B cell (primary cell): ENCODE measurements around the gene CDCA7L. TPM values are rescaled to one million over a fixed set of nuclear protein-coding genes. Genes with fewer than 3 reads are reported as not detected.

Experiments
- ATAC-seq: fragments of 200-7000 bp; cut with Tn5 transposase; one replicate; pipeline ENCODE4 v1.10.0; 2021; ENCODE audit warnings: low read depth, mild to moderate bottlenecking, moderate number of reproducible peaks, moderate library complexity
- CTCF ChIA-PET: fragments of 350-600 bp; sonication (Branson Sonifier 250); formaldehyde crosslinking; loops from one replicate; lab custom pipeline; 2021; ENCODE audit warnings: antibody characterized with exemption, inconsistent platforms; lab: Charles Lee
- POLR2A ChIA-PET: fragments of 350-600 bp; sonication (Branson Sonifier 250); formaldehyde crosslinking; loops from one replicate; lab custom pipeline; 2021; ENCODE audit warnings: antibody characterized with exemption; lab: Charles Lee
- DNase-seq: peaks from one replicate; pipeline ENCODE4 v3.0.0; 2013
- H2AFZ ChIP-seq: 2 replicates; pipeline ENCODE4 v1.6.1; 2012; ENCODE audit warnings: mild to moderate bottlenecking, low read depth, low read length; ENCODE audit not compliant: insufficient read depth, poor library complexity, severe bottlenecking
- H3K27ac ChIP-seq, 2 donors: 1 replicate in 1 of 2; 2 replicates in 1 of 2; pipeline ENCODE4 v1.5.1; 2012 to 2013; ENCODE audit warnings: low read length in 2 of 2, mild to moderate bottlenecking in 2 of 2, moderate library complexity in 1 of 2
- H3K27me3 ChIP-seq, 4 experiments: fragments of 200-600 bp in 1 of 4; sonication (generic) in 1 of 4; replicated peaks in 1 of 4; 1 replicate in 2 of 4; 2 replicates in 2 of 4; pipeline versions ENCODE4 v1.6.1 to v1.7.0; 2013 to 2016; ENCODE audit warnings: low read length in 3 of 4, mild to moderate bottlenecking in 2 of 4, mixed read lengths in 1 of 4, moderate library complexity in 1 of 4; ENCODE audit not compliant: insufficient read depth in 4 of 4, control insufficient read depth in 3 of 4; ENCODE audit errors: control extremely low read depth in 1 of 4
- H3K36me3 ChIP-seq, 2 experiments: replicated peaks in 1 of 2; 1 replicate in 1 of 2; 2 replicates in 1 of 2; pipeline versions ENCODE4 v1.6.1 to v1.7.1; 2013; ENCODE audit warnings: low read length in 1 of 2; ENCODE audit not compliant: insufficient read depth in 2 of 2, control insufficient read depth in 1 of 2; ENCODE audit errors: control extremely low read depth in 1 of 2, extremely low read depth in 1 of 2
- H3K4me1 ChIP-seq, 2 donors: fragments of 200-600 bp in 1 of 2; sonication (generic) in 1 of 2; 1 replicate in 1 of 2; 2 replicates in 1 of 2; pipeline versions ENCODE4 v1.5.1 to v1.6.1; 2013 to 2017; ENCODE audit warnings: low read length in 2 of 2; ENCODE audit not compliant: control insufficient read depth in 2 of 2, insufficient read depth in 2 of 2
- H3K4me2 ChIP-seq: replicated peaks from 2 replicates; pipeline ENCODE3; 2012; ENCODE audit warnings: mild to moderate bottlenecking, low read depth, low read length; ENCODE audit not compliant: poor library complexity, severe bottlenecking
- H3K4me3 ChIP-seq, 5 experiments: fragments of 200-600 bp in 1 of 5; sonication (generic) in 1 of 5; 1 replicate in 3 of 5; 2 replicates in 2 of 5; pipeline versions ENCODE4 v1.5.1 to v1.7.0; 2011 to 2016; ENCODE audit warnings: low read length in 4 of 5, mild to moderate bottlenecking in 4 of 5, low read depth in 2 of 5, control low read depth in 1 of 5, moderate library complexity in 1 of 5; ENCODE audit not compliant: insufficient read depth in 1 of 5; ENCODE audit errors: control extremely low read depth in 1 of 5, extremely low read depth in 1 of 5
- H3K79me2 ChIP-seq: fragments of 200-600 bp; sonication (generic); one replicate; pipeline ENCODE4 v1.6.0; 2016; ENCODE audit warnings: low read length; ENCODE audit not compliant: control insufficient read depth, insufficient read depth
- H3K9ac ChIP-seq: fragments of 200-600 bp; sonication (generic); 2 replicates; pipeline ENCODE4 v1.6.1; 2017; ENCODE audit warnings: mild to moderate bottlenecking, low read length, moderate library complexity
- H3K9me3 ChIP-seq, 3 donors: one replicate each; pipeline versions ENCODE4 v1.6.1 to v1.7.1; 2013; ENCODE audit warnings: low read length in 2 of 3; ENCODE audit not compliant: control insufficient read depth in 2 of 3, insufficient read depth in 1 of 3; ENCODE audit errors: control extremely low read depth in 1 of 3
- H4K20me1 ChIP-seq: 2 replicates; pipeline ENCODE4 v1.6.0; 2012; ENCODE audit warnings: mild to moderate bottlenecking, low read length; ENCODE audit not compliant: insufficient read depth, control insufficient read depth, poor library complexity, severe bottlenecking
- H3K27ac Mint-ChIP-seq: one replicate; pipeline ENCODE4 v1.8.0; 2021; ENCODE audit warnings: mixed read lengths
- H3K27me3 Mint-ChIP-seq: one replicate; pipeline ENCODE4 v1.8.0; 2021; ENCODE audit warnings: mixed read lengths
- H3K4me1 Mint-ChIP-seq: one replicate; pipeline ENCODE4 v1.8.0; 2021; ENCODE audit warnings: mixed read lengths
- H3K4me3 Mint-ChIP-seq: one replicate; pipeline ENCODE4 v1.8.0; 2021; ENCODE audit warnings: mixed read lengths
- H3K9me3 Mint-ChIP-seq: one replicate; pipeline ENCODE4 v1.8.0; 2022; ENCODE audit warnings: mixed read lengths; ENCODE audit not compliant: insufficient read depth
- CTCF ChIP-seq: fragments of 200-600 bp; IDR thresholded peaks from one replicate; pipeline ENCODE4 v1.8.0; 2022; ENCODE audit warnings: antibody characterized with exemption, mild to moderate bottlenecking
- EZH2 ChIP-seq: IDR thresholded peaks from 2 replicates; pipeline ENCODE4 v1.6.1; 2012; ENCODE audit warnings: borderline replicate concordance, low read depth, mild to moderate bottlenecking, moderate library complexity, low read length; ENCODE audit not compliant: insufficient read depth, poor library complexity, severe bottlenecking
- WGBS: methylation state at CpG from one replicate; pipeline ENCODE4 v1.1.5; 2013; ENCODE audit warnings: missing lambda C conversion rate; ENCODE audit not compliant: insufficient coverage; 5-methylcytosine and 5-hydroxymethylcytosine counted together
- intact Hi-C: fragments of 100-400 bp; cut with micrococcal nuclease; formaldehyde crosslinking; loops from one replicate; pipeline ENCODE4 v1.10.0; 2022
- polyA plus RNA-seq: library from polyadenylated mRNA; depleted of rRNA; stranded (reverse); fragments of >200 nt; gene quantifications from 2 replicates; pipeline ENCODE4 v1.2.3, GENCODE V29; 2012
- total RNA-seq, 2 donors: library from RNA; stranded (reverse); fragments of 120-200 nt in 1 of 2; gene quantifications; 1 replicate in 1 of 2; 2 replicates in 1 of 2; pipeline versions ENCODE4 v1.2.3 to v1.2.4, GENCODE V29; 2013 to 2022

Gene CDCA7L
- total and polyA plus RNA-seq, 2 donors (not counting 1 experiment from before 2014, with no cell fraction given), result 84.0 to 129 TPM

- no peaks in the 10 kb centered on the region for H3K9me3 ChIP-seq
- Mint-ChIP-seq H3K27ac (no peak overlapping the region), H3K9me3 (no peaks in the 10 kb centered on the region), H3K4me3 (no peak overlapping the region), H3K27me3 (no peaks in the 10 kb centered on the region), H3K4me1 (no peaks in the 10 kb centered on the region)
- ChIA-PET POLR2A (no interaction called here), CTCF (no interaction called here)
- H3K4me1 ChIP-seq, result no peaks in the 10 kb centered on the region
- DNase-seq (no peak), ATAC-seq (no peak)
- H3K36me3 ChIP-seq, result no peaks in the 10 kb centered on the region
- no peak overlapping the region for H3K9ac ChIP-seq
- no peak overlapping the region for H3K4me2 ChIP-seq
- no peaks in the 10 kb centered on the region for H3K79me2 ChIP-seq
- no peaks in the 10 kb centered on the region for H4K20me1 ChIP-seq
- intact Hi-C loops, result no loop called here
- 83% methylated on average over 1 of the region's 5 CpGs for WGBS
- TF ChIP-seq EZH2 (no peak), CTCF (no peak)
- H3K4me3 ChIP-seq, result no peak overlapping the region
- H3K27me3 ChIP-seq, result no peaks in the 10 kb centered on the region
- no peak overlapping the region for H2AFZ ChIP-seq
- no peak overlapping the region for H3K27ac ChIP-seq
Measured at GRCh38 chr7:21980926-21981500, 35.3 kb upstream of the CDCA7L start.

GRCh38 chr7:21972397-21972784 is 26.7 kb upstream of the CDCA7L start:
- ATAC-seq (no peak), DNase-seq (no peak)
- Histone ChIP-seq H3K79me2 (peaks cover 4% of the 10 kb centered on the region), H2AFZ (peak overlapping the region; percentile 52), H3K9ac (no peak overlapping the region), H3K27me3 (no peaks in the 10 kb centered on the region), H3K4me1 (peaks cover 20 to 23% of the 10 kb centered on the region in 2 donors), H3K4me3 (no peak overlapping the region), H3K9me3 (peaks cover 0 to 10% (median 0%) of the 10 kb centered on the region in 3 donors), H4K20me1 (no peaks in the 10 kb centered on the region), H3K36me3 (no peaks in the 10 kb centered on the region), H3K27ac (no peak overlapping the region), H3K4me2 (no peak overlapping the region)
- peaks cover 18% of the 10 kb centered on the region for H3K4me1 Mint-ChIP-seq
- CTCF ChIA-PET, result no interaction called here
- no peaks in the 10 kb centered on the region for H3K27me3 Mint-ChIP-seq
- POLR2A ChIA-PET, result no interaction called here
- no peak overlapping the region for H3K4me3 Mint-ChIP-seq
- H3K9me3 Mint-ChIP-seq, result no peaks in the 10 kb centered on the region
- H3K27ac Mint-ChIP-seq, result no peak overlapping the region
- no peak for TF ChIP-seq CTCF
- no peak for TF ChIP-seq EZH2
- intact Hi-C loops, result no loop called here
- WGBS, result 36% methylated on average over 4 of the region's 5 CpGs
